Measurements from ENCODE around the gene FAM98A. TPM values are rescaled to one million over a fixed set of nuclear protein-coding genes. Genes with fewer than 3 reads are reported as not detected.

FAM98A gene
- total and polyA plus RNA-seq, 10 of the 15 experiments (the other 5 are each of a cell fraction or from before 2014, with no cell fraction given), result 29.7 to 231 (median 80.2) TPM

GRCh38 chr2:33633315-33633714 lies 34.2 kb upstream of the FAM98A start (continued):
- TF ChIP-seq BRCA1 (IDR thresholded peaks at IDR 0.05; ENCODE audit: low read depth, low read length) (no peak), NBN (IDR thresholded peaks at IDR 0.05) (no peak)

- SMC1A ChIA-PET (ENCODE audit: uncharacterized antibody, unreplicated experiment), result interaction anchor here (1.1 to 1.2 kb wide), 2 partner anchors 10 to 20 kb away, joined by 3 to 4 read pairs; no protein-coding TSS in a partner anchor
- H3K36me3 ChIP-seq (ENCODE audit: control insufficient read depth in 2 of 2, insufficient read depth in 2 of 2, low read length in 1 of 2), result no peaks in the 10 kb centered on the region
- no peaks in the 10 kb centered on the region for H3K27me3 ChIP-seq (replicated peaks in 1 of 2; ENCODE audit: control insufficient read depth in 2 of 2, insufficient read depth in 2 of 2, low read length in 1 of 2)
- no peak overlapping the region for H3K4me2 ChIP-seq (ENCODE audit: control insufficient read depth, insufficient read depth)
- in situ Hi-C loops (cut with MboI), result no loop called here
- CTCF ChIA-PET, result interaction anchor here (1.7 kb wide), 1 partner anchor 9 kb away, joined by 3 read pairs; no protein-coding TSS in a partner anchor
- DNase-seq (ENCODE audit: low read depth, low spot score) (no peak), ATAC-seq (no peak), FAIRE-seq (no peak)
- H3K9ac ChIP-seq (ENCODE audit: control insufficient read depth, insufficient read depth, low read length), result no peak overlapping the region
- no peaks in the 10 kb centered on the region for H4K20me1 ChIP-seq (ENCODE audit: control insufficient read depth, insufficient read depth)
- no peaks in the 10 kb centered on the region for H3K9me3 ChIP-seq (replicated peaks; ENCODE audit: control insufficient read depth, insufficient read depth, low read length)
- POLR2A ChIA-PET, result no interaction called here
- 83% methylated on average over 2 of the region's 2 CpGs for WGBS (ENCODE audit: insufficient coverage, insufficient replicate concordance, low lambda C conversion rate, missing lambda C conversion rate)
- H3K27ac ChIP-seq (ENCODE audit: control insufficient read depth, insufficient read depth), result no peak overlapping the region
- no peak overlapping the region for H3K4me3 ChIP-seq
- H3K79me2 ChIP-seq (ENCODE audit: control insufficient read depth, insufficient read depth, low read length), result no peaks in the 10 kb centered on the region
- no peaks in the 10 kb centered on the region for H3K4me1 ChIP-seq (ENCODE audit: control insufficient read depth, insufficient read depth, low read length)
- no peak overlapping the region for H2AFZ ChIP-seq (ENCODE audit: control insufficient read depth, low read depth, low read length)
- no peak for TF ChIP-seq RUNX3 (IDR thresholded peaks at IDR 0.05; ENCODE audit: low read length)
- no peak for TF ChIP-seq NR2F1 (conservative IDR thresholded peaks at IDR 0.05)
- TF ChIP-seq PBX3 (IDR thresholded peaks at IDR 0.05; ENCODE audit: insufficient replicate concordance, low read depth, low read length), result no peak
- no peak for TF ChIP-seq NBN (IDR thresholded peaks at IDR 0.05)
- no peak for TF ChIP-seq EGR1 (IDR thresholded peaks at IDR 0.05; ENCODE audit: borderline replicate concordance in 1 of 2, low read depth in 2 of 2, low read length in 2 of 2)
- no peak for TF ChIP-seq ZSCAN29 (IDR thresholded peaks at IDR 0.05)
- no peak for TF ChIP-seq SPI1 (IDR thresholded peaks at IDR 0.05; ENCODE audit: borderline replicate concordance, insufficient read depth, low read depth, low read length)
- TF ChIP-seq CBX3 (IDR thresholded peaks at IDR 0.05; ENCODE audit: borderline replicate concordance, low read depth), result no peak
- no peak for TF ChIP-seq BACH1 (IDR thresholded peaks at IDR 0.05; ENCODE audit: borderline replicate concordance)
- TF ChIP-seq FOXK2 (IDR thresholded peaks at IDR 0.05), result no peak
- no peak for TF ChIP-seq SP1 (IDR thresholded peaks at IDR 0.05; ENCODE audit: low read depth, low read length)
- TF ChIP-seq GATAD2B (conservative IDR thresholded peaks at IDR 0.05; ENCODE audit: low read depth), result no peak
- no peak for TF ChIP-seq NFYA (IDR thresholded peaks at IDR 0.05; ENCODE audit: borderline replicate concordance, low read depth, low read length)
- TF ChIP-seq JUNB (IDR thresholded peaks at IDR 0.05), result no peak
- TF ChIP-seq ZBTB33 (IDR thresholded peaks at IDR 0.05), result no peak
- TF ChIP-seq RB1 (IDR thresholded peaks at IDR 0.05; ENCODE audit: borderline replicate concordance), result no peak
- no TSS peak for BruUV-seq (replicated peaks)
- intact Hi-C loops (cut with micrococcal nuclease; ENCODE audit: unreplicated experiment), result no loop called here
- RAD21 ChIA-PET (ENCODE audit: unreplicated experiment), result no interaction called here
These were observed 33.7 kb upstream of the FAM98A start for GRCh38 chr2:33632831-33633230.
